WERI-Rb-1 (cell line): Measurements from ENCODE around the gene RASAL2.

ENCODE experiments used
- DNase-seq: peaks from one replicate; pipeline ENCODE4 v3.0.0-alpha.2; 2020
- H3K27ac ChIP-seq: fragments of 250-450 bp; sonication (Bioruptor Pico); 2 replicates; pipeline ENCODE4 v1.5.1; 2020; ENCODE audit warnings: mild to moderate bottlenecking, moderate library complexity
- H3K27me3 ChIP-seq: fragments of 250-450 bp; sonication (Bioruptor Pico); 2 replicates; pipeline ENCODE4 v1.5.1; 2021; ENCODE audit warnings: mild to moderate bottlenecking, low read depth, moderate library complexity; ENCODE audit not compliant: insufficient read depth, severe bottlenecking
- H3K36me3 ChIP-seq: fragments of 250-450 bp; sonication (Bioruptor Pico); 2 replicates; pipeline ENCODE4 v1.5.1; 2020; ENCODE audit warnings: mild to moderate bottlenecking, moderate library complexity
- H3K4me3 ChIP-seq: 2 replicates; pipeline ENCODE4 v1.5.1; 2011; ENCODE audit warnings: low read depth, mild to moderate bottlenecking, control low read depth, low read length
- H3K9me3 ChIP-seq: fragments of 250-450 bp; sonication (Bioruptor Pico); 2 replicates; pipeline ENCODE4 v1.5.1; 2021; ENCODE audit warnings: mild to moderate bottlenecking, moderate library complexity; ENCODE audit not compliant: severe bottlenecking
- TF ChIP-seq, protein P1 (sequence below): IDR thresholded peaks from 2 replicates; pipeline ENCODE4 v1.5.1; 2011; ENCODE audit warnings: low read depth, mild to moderate bottlenecking, control low read depth, inconsistent platforms, low read length

The RASAL2 gene

DNA sequence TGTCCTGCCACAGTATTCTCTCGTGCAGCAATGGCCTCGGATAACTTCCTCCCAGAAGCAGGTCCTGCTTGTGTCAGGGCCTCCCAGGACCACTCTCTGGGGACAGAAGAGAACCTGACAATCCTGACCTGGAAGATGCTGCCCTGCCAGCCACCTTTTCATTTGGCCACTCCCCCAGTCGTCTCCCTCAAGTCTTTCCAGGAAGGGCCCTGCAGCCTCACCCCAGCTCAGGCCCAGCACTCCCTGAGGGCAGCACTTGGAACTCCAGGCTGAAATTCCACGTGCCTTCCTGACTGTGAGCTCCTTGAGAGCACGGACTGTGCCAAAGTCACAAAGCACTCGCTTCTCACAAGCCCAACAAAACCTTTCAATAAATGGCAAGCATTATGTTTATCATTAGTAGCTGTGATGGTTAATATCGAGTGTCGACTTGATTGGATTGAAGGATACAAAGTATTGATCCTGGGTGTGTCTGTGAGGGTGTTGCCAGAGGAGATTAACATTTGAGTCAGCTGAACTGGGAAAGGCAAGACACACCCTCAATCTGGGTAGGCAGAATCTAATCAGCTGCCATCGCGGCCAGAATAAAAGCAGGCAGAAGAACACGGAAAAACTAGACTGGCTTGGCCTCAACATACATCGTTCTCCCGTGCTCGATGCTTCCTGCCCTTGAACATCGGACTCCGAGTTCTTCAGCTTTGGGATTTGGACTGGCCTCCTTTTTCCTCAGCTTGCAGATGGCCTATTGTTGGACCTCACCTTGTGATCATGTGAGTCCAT is 405.2 kb downstream of the RASAL2 start:
- TF ChIP-seq, protein P1, sequence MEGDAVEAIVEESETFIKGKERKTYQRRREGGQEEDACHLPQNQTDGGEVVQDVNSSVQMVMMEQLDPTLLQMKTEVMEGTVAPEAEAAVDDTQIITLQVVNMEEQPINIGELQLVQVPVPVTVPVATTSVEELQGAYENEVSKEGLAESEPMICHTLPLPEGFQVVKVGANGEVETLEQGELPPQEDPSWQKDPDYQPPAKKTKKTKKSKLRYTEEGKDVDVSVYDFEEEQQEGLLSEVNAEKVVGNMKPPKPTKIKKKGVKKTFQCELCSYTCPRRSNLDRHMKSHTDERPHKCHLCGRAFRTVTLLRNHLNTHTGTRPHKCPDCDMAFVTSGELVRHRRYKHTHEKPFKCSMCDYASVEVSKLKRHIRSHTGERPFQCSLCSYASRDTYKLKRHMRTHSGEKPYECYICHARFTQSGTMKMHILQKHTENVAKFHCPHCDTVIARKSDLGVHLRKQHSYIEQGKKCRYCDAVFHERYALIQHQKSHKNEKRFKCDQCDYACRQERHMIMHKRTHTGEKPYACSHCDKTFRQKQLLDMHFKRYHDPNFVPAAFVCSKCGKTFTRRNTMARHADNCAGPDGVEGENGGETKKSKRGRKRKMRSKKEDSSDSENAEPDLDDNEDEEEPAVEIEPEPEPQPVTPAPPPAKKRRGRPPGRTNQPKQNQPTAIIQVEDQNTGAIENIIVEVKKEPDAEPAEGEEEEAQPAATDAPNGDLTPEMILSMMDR = no peak
- Histone ChIP-seq H3K36me3 (no peaks in the 10 kb centered on the region), H3K27ac (no peak overlapping the region), H3K27me3 (no peaks in the 10 kb centered on the region), H3K4me3 (no peak overlapping the region), H3K9me3 (no peaks in the 10 kb centered on the region)
- DNase-seq = no peak

GRCh38 chr1:178500091-178500770 is 406.3 kb downstream of the RASAL2 start:
- DNase-seq = peak; percentile 36

DNA sequence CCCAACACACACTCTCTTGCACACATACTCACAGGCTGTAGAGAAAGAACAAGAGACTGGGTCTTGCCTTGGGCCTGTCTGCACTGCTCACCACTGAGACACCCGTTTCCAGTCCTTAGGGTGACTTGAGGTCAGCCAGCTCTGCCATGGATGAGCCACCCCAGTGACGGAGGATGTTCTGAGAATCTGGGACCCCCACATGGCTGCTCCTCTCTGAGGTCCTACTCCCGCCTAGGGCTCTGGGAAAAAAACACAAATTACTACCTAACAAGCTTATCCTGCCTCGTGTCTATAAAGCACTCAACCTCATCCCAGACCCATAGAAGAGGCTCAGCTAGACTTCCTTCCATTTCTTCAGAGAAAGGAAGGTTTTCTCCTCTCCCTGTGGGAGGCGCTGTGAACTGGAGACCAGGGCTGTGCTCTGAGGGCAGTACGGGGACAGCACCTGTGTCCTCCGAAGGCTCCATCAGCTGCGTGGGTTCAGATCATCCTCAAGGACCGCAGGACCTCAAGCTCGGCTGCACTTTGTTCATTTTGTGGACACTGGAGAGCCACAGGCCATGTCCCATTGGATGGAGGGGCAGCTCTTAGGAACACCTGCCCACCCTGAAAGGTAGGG is 407.1 kb downstream of the RASAL2 start:
- no peaks in the 10 kb centered on the region for H3K9me3 ChIP-seq
- no peak for DNase-seq
- TF ChIP-seq, protein P1 = peak; percentile 54

More at GRCh38 chr1:178500091-178500770, 406.3 kb downstream of the RASAL2 start:
- Histone ChIP-seq H3K27me3 (no peaks in the 10 kb centered on the region), H3K9me3 (no peaks in the 10 kb centered on the region), H3K27ac (no peak overlapping the region), H3K36me3 (no peaks in the 10 kb centered on the region), H3K4me3 (no peak overlapping the region)
- TF ChIP-seq, protein P1 = peak; percentile 47

DNA sequence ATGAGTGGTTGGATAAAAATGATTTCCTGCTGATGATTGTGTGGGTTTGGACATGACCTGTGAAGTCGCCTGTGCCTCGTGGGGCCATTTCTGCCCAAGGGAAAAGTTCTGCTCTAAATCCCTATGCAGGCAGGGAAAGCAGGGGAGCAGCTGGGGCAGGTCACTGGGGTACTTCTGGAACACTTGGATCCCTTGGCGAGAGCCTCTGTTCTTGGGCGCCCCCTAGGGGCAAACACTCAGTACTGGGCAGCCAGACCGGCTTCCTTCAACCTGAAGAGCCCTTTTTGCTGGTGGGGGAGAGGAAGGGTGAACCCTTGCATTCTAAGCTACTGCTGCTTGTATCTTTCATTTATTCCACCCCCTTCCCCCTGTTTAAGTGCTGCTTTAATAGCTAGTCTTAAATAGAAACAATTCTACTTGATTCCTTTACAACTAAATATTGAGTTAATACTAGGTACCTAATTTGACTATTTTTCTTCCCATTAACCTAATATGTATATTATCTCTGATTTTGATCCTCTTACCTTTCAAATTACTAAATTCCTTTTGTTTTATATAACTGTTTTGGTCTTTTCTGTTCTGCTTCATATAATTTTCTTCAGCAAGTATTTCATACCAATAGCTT is 407.9 kb downstream of the RASAL2 start:
- H3K27ac ChIP-seq = no peak overlapping the region

More for the DNA sequence above, 407.1 kb downstream of the RASAL2 start:
- Histone ChIP-seq H3K36me3 (no peaks in the 10 kb centered on the region), H3K27me3 (no peaks in the 10 kb centered on the region), H3K4me3 (no peak overlapping the region), H3K27ac (no peak overlapping the region)

DNA sequence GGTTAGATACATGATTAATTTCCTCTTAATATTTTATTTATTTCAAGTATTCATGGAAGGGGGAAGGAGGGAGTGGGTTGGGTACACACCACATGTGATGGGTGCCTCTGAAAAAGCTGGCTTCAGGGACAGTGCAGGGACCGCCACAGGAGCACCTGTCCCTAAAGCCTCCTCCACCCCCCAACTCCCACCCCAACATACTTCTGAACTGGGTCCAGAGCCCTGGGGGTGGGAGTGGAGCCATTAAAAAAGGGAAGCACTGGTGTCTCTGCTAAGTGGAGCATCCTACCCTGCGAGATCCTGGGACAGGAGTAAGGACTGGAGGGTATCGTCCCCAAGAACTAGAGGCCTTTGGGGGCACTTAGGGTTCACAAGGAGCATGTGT is 408.4 kb downstream of the RASAL2 start:
- Histone ChIP-seq H3K27ac (no peak overlapping the region), H3K36me3 (no peaks in the 10 kb centered on the region), H3K4me3 (no peak overlapping the region), H3K9me3 (no peaks in the 10 kb centered on the region), H3K27me3 (no peaks in the 10 kb centered on the region)
- DNase-seq = no peak
- TF ChIP-seq, protein P1 = no peak

More for the DNA sequence above, 407.9 kb downstream of the RASAL2 start:
- DNase-seq = peak; percentile 87
- TF ChIP-seq, protein P1 = peak; percentile 98
- Histone ChIP-seq H3K9me3 (no peaks in the 10 kb centered on the region), H3K4me3 (no peak overlapping the region), H3K27me3 (no peaks in the 10 kb centered on the region), H3K36me3 (no peaks in the 10 kb centered on the region)
